Stimulated activated CD8-positive, alpha-beta memory T cell treated with anti-CD3 and anti-CD28 coated beads, Interleukin-12 subunit alpha, Interleukin-12 subunit beta, amount 100 ng/mL, for 24 hours (primary cell): ENCODE data around the gene SLITRK2.

ENCODE experiments used
- DNase-seq: peaks from one replicate; pipeline ENCODE4 v3.0.0-alpha.2; 2020; ENCODE audit errors: extremely low read depth

SLITRK2 gene

GRCh38 chrX:145853181-145853580 is 35.6 kb downstream of the SLITRK2 start:
- DNase-seq = no peak

GRCh38 chrX:145856181-145856580 is 38.6 kb downstream of the SLITRK2 start:
- no peak for DNase-seq

- DNase-seq = no peak
These were observed 44.2 kb downstream of the SLITRK2 start for GRCh38 chrX:145861818-145862217.

GRCh38 chrX:145865082-145865481 is 47.5 kb downstream of the SLITRK2 start:
- DNase-seq = no peak
